DMS79 (cell line): ENCODE measurements around the gene DCTN3.

Source experiments
- DNase-seq: peaks from one replicate; lab custom pipeline; 2025; lab: John Stamatoyannopoulos, UW

Gene DCTN3

GRCh38 chr9:34573599-34574325, 46.5 kb downstream of the DCTN3 start:
- DNase-seq, result no peak

GRCh38 chr9:34572628-34573027, 47.7 kb downstream of the DCTN3 start:
- DNase-seq, result no peak

- DNase-seq, result no peak
These were observed 48.2 kb downstream of the DCTN3 start for GRCh38 chr9:34572092-34572491.

- DNase-seq, result no peak
These were observed 48.8 kb downstream of the DCTN3 start for GRCh38 chr9:34571481-34571810.

GRCh38 chr9:34570809-34571480, 49.4 kb downstream of the DCTN3 start:
- no peak for DNase-seq

- DNase-seq, result no peak
These were observed 49.9 kb downstream of the DCTN3 start for GRCh38 chr9:34570376-34570775.

- DNase-seq, result no peak
These were observed 51.5 kb downstream of the DCTN3 start for GRCh38 chr9:34568774-34569173.

- DNase-seq, result no peak
These were observed 52.2 kb downstream of the DCTN3 start for GRCh38 chr9:34568133-34568532.

GRCh38 chr9:34566972-34567371, 53.3 kb downstream of the DCTN3 start:
- no peak for DNase-seq

- no peak for DNase-seq
These were observed 54.0 kb downstream of the DCTN3 start for GRCh38 chr9:34566322-34566721.

GRCh38 chr9:34565856-34566255, 54.4 kb downstream of the DCTN3 start:
- no peak for DNase-seq

- no peak for DNase-seq
These were observed 55.7 kb downstream of the DCTN3 start for GRCh38 chr9:34564617-34565016.
